Gastroesophageal sphincter (tissue), 4 donors: Measurements from ENCODE around the gene GNG12. TPM values are rescaled to one million over a fixed set of nuclear protein-coding genes. Genes with fewer than 3 reads are reported as not detected.

Experiments used
- ATAC-seq: fragments of 150-250 bp; one replicate; pipeline ENCODE4 v1.9.1; 2016; ENCODE audit warnings: mild to moderate bottlenecking, moderate library complexity
- H3K27ac ChIP-seq, 4 donors: fragments of 200-600 bp; sonication (generic) in 3 of 4; 1 replicate in 3 of 4; 2 replicates in 1 of 4; pipeline ENCODE4 v1.5.1; 2016 to 2019
- H3K27me3 ChIP-seq: fragments of 200-600 bp; sonication (generic); one replicate; pipeline ENCODE4 v1.5.1; 2019
- H3K36me3 ChIP-seq, 2 donors: fragments of 200-600 bp; sonication (generic); one replicate each; pipeline ENCODE4 v1.5.1; 2019; ENCODE audit warnings: control low read depth in 1 of 2
- H3K4me1 ChIP-seq, 3 donors: fragments of 200-600 bp; sonication (generic); 1 replicate in 2 of 3; 2 replicates in 1 of 3; pipeline ENCODE4 v1.5.1; 2016 to 2019; ENCODE audit warnings: control low read depth in 2 of 3
- H3K4me3 ChIP-seq, 2 donors: fragments of 200-600 bp; sonication (generic); one replicate each; pipeline ENCODE4 v1.5.1; 2019; ENCODE audit warnings: mild to moderate bottlenecking in 1 of 2, moderate library complexity in 1 of 2
- H3K9me3 ChIP-seq, 3 donors: fragments of 200-600 bp; sonication (generic); one replicate each; pipeline ENCODE4 v1.5.1; 2017 to 2019; ENCODE audit warnings: control low read depth in 2 of 3
- EP300 ChIP-seq: sonication (generic); formaldehyde crosslinking; IDR thresholded peaks from one replicate; pipeline ENCODE4 v1.6.1; 2017; ENCODE audit warnings: antibody characterized with exemption, mild to moderate bottlenecking
- POLR2A ChIP-seq, 2 donors: fragments of 450-650 bp; IDR thresholded peaks; one replicate each; pipeline ENCODE4 v1.6.1; 2017; ENCODE audit warnings: antibody characterized with exemption in 2 of 2, mild to moderate bottlenecking in 2 of 2, moderate library complexity in 1 of 2
- POLR2AphosphoS5 ChIP-seq: sonication (generic); formaldehyde crosslinking; IDR thresholded peaks from one replicate; pipeline ENCODE4 v1.6.1; 2017; ENCODE audit warnings: antibody characterized with exemption
- WGBS, 2 donors: methylation state at CpG; one replicate each; pipeline ENCODE4 v1.1.5; 2018; ENCODE audit warnings: low coverage in 1 of 2; 5-methylcytosine and 5-hydroxymethylcytosine counted together
- total RNA-seq, 4 donors: library from RNA; depleted of rRNA; stranded (reverse); fragments of >200 nt; gene quantifications; one replicate each; pipeline ENCODE4 v1.1.0, GENCODE V29; 2016
- TF ChIP-seq, protein P1 (sequence below), 4 experiments: fragments of 200-600 bp in 2 of 4; fragments of 450-650 bp in 2 of 4; sonication (generic) in 1 of 4; IDR thresholded peaks; one replicate each; pipeline ENCODE4 v1.5.1; 2017 to 2019; ENCODE audit warnings: antibody characterized with exemption in 4 of 4, mild to moderate bottlenecking in 2 of 4, moderate library complexity in 2 of 4

GNG12 gene
- total RNA-seq, 4 donors from 2014 or later, result 135 to 175 (median 149) TPM

DNA sequence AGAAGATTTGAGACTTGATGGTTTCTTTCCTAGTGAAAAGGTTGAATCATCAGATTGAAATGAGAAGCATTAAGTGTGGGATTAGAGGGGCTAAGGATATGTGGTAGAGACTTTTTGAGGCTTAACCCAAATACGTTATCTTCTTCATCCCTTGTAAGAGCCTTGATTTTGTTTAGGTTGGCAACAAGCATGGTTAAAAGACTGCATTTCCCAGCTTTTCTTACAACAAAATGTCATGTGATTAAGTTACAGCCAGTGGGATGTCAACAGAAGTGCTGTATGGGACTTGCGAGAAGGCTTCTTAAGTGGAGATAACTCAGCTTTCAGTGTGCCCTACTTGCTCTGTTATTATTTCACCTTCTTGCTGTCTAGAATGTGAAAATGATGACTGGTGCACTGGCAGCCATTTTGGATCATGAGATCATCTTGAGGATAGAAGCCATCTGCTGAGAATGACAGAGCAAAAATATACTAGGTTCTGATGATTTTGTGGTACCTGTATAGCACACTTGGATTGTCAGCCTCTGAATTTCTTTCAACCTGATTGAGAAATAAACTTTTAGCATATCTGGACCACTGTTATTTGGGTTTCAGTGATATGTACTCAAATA, 41.3 kb upstream of the GNG12 start:
- H3K36me3 ChIP-seq, result no peaks in the 10 kb centered on the region
- H3K4me1 ChIP-seq, result no peaks in the 10 kb centered on the region
- H3K9me3 ChIP-seq, result no peaks in the 10 kb centered on the region
- ATAC-seq, result no peak
- no peaks in the 10 kb centered on the region for H3K27me3 ChIP-seq
- WGBS, 2 donors, result 86 to 94% methylated on average over 2 of the region's 2 CpGs
- H3K27ac ChIP-seq, result no peak overlapping the region
- no peak overlapping the region for H3K4me3 ChIP-seq
- TF ChIP-seq POLR2AphosphoS5, result no peak
- TF ChIP-seq, protein P1, sequence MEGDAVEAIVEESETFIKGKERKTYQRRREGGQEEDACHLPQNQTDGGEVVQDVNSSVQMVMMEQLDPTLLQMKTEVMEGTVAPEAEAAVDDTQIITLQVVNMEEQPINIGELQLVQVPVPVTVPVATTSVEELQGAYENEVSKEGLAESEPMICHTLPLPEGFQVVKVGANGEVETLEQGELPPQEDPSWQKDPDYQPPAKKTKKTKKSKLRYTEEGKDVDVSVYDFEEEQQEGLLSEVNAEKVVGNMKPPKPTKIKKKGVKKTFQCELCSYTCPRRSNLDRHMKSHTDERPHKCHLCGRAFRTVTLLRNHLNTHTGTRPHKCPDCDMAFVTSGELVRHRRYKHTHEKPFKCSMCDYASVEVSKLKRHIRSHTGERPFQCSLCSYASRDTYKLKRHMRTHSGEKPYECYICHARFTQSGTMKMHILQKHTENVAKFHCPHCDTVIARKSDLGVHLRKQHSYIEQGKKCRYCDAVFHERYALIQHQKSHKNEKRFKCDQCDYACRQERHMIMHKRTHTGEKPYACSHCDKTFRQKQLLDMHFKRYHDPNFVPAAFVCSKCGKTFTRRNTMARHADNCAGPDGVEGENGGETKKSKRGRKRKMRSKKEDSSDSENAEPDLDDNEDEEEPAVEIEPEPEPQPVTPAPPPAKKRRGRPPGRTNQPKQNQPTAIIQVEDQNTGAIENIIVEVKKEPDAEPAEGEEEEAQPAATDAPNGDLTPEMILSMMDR (IDR thresholded peaks at IDR 0.05), result no peak
- no peak for TF ChIP-seq EP300
- no peak for TF ChIP-seq POLR2A (IDR thresholded peaks at IDR 0.05)

DNA sequence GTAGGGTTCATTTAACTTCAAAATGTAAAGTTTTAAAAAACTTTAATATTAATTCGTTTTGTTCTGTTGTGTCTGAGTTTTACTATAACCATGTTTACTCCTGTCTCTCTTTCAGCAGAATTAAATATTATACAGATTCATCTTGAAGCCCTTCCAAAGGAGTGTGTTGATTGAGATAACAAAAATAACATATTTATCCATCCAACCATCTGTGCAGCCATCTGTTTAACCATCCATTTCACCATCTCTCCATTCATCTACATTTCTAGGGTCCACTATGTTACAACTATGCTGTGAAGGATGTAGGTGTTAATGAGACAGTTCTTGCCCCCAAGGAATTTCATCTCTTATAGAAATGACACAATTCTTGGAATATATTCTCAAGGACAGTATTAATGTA, 36.0 kb upstream of the GNG12 start:
- no peak for TF ChIP-seq EP300
- TF ChIP-seq, protein P1 (IDR thresholded peaks at IDR 0.05), result no peak
- TF ChIP-seq POLR2AphosphoS5, result no peak
- TF ChIP-seq POLR2A (IDR thresholded peaks at IDR 0.05), result no peak

DNA sequence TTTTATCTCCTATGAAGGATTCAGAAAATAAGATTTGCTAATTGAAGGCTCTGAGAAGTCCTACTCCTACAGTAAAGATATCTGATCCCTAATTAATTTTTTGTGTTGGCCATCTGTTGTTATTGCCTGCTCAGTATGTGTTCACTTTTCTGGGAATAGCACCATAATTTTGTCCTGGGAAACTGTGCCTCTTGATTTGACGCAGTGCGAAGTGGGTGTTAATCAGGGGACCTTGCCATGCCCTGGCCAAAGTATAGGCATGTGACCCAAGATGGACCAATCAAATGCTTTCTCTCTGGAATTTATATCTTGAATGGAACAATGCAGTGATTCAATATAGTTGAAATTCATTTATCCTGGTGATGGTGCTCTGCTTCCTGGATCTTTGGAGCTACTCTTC, 30.4 kb upstream of the GNG12 start:
- TF ChIP-seq POLR2AphosphoS5, result no peak
- TF ChIP-seq, protein P1 (IDR thresholded peaks at IDR 0.05), result no peak
- no peaks in the 10 kb centered on the region for H3K27me3 ChIP-seq
- H3K36me3 ChIP-seq, result no peaks in the 10 kb centered on the region
- H3K27ac ChIP-seq, result no peak overlapping the region
- H3K4me3 ChIP-seq, result no peak overlapping the region
- no peaks in the 10 kb centered on the region for H3K9me3 ChIP-seq
- 89 to 100% methylated on average over 2 of the region's 2 CpGs for WGBS, 2 donors
- no peaks in the 10 kb centered on the region for H3K4me1 ChIP-seq
- ATAC-seq, result no peak

More for the DNA sequence above, 36.0 kb upstream of the GNG12 start:
- Histone ChIP-seq H3K9me3 (no peaks in the 10 kb centered on the region), H3K4me3 (no peak overlapping the region), H3K27ac (no peak overlapping the region), H3K27me3 (no peaks in the 10 kb centered on the region), H3K36me3 (no peaks in the 10 kb centered on the region), H3K4me1 (no peaks in the 10 kb centered on the region)
- no peak for ATAC-seq
- 64 to 69% methylated on average over 1 of the region's 1 CpG for WGBS, 2 donors

DNA sequence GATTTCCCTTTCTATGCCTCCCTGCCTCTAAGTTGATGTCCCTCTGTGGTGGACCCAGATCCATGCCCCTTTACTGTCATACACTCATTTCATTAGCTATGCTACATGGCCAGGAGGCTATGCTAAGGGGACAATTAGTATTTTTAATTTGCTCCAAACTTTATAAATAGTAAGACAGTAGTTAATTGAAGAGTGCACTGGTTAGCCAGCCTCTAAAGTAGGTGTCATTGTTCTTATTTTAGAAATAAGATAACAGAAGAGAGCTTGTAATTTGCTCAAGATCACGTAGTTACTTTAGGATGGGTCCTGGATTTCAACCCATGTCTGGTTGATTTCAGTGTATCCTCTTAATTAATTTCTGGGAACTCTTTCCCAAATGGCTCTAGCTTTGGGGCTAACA, 29.4 kb upstream of the GNG12 start:
- Histone ChIP-seq H3K27me3 (no peaks in the 10 kb centered on the region), H3K27ac (no peak overlapping the region), H3K36me3 (no peaks in the 10 kb centered on the region), H3K4me3 (no peak overlapping the region), H3K4me1 (no peaks in the 10 kb centered on the region), H3K9me3 (no peaks in the 10 kb centered on the region)
- 86 to 90% methylated on average over 1 of the region's 1 CpG for WGBS, 2 donors
- TF ChIP-seq, protein P1 (IDR thresholded peaks at IDR 0.05), result no peak
- TF ChIP-seq POLR2AphosphoS5 (no peak), POLR2A (IDR thresholded peaks at IDR 0.05) (no peak), EP300 (no peak)
- no peak for ATAC-seq

DNA sequence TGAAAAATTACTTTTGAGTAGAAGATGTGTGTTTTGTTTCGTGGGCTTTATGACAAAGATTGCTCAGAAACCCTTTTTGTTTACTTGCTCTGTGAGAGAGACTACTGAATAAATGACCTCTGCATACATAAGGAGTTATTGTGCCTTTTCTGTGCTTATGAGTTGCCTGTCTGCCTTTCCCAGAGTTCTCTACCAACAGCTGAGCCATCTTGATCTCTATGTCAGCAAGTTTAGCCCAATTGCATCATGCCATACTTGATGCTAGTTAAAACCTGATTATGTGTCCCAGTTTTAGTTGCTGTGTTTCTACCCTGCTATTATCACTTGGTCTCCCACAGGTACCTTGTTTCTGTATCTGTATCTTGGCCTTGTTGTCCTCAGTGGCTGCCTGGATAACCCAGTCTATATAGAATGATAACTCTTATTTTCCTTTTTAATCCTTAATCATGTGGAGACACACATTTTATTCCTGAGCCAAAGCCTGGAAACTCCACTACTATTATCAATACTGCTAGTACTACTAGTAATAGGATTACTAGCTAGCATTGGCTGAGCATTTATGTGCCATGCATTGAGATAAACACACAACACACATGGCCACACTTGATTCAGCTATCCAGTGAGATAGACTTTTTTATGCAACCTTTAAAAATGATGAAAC, 28.7 kb upstream of the GNG12 start:
- H3K27ac ChIP-seq, result no peak overlapping the region
- 86 to 91% methylated on average over 1 of the region's 1 CpG for WGBS, 2 donors

More for the DNA sequence above, 28.7 kb upstream of the GNG12 start:
- no peak overlapping the region for H3K4me3 ChIP-seq
- no peak for TF ChIP-seq POLR2AphosphoS5
- no peak for TF ChIP-seq EP300
- TF ChIP-seq, protein P1 (IDR thresholded peaks at IDR 0.05), result no peak
- TF ChIP-seq POLR2A (IDR thresholded peaks at IDR 0.05), result no peak
- no peaks in the 10 kb centered on the region for H3K4me1 ChIP-seq
- H3K9me3 ChIP-seq, result no peaks in the 10 kb centered on the region
- no peaks in the 10 kb centered on the region for H3K27me3 ChIP-seq
- ATAC-seq, result no peak
- no peaks in the 10 kb centered on the region for H3K36me3 ChIP-seq
